A673 (cell line): ENCODE data around the gene VPS16. TPM values are rescaled to one million over a fixed set of nuclear protein-coding genes. Genes with fewer than 3 reads are reported as not detected.

Experiments used
- BruUV-seq: library from RNA; stranded (reverse); fragments of 400-500 nt; replicated peaks from 2 replicates; lab custom pipeline; 2021; lab: Mats Ljungman, UMichigan
- CTCF ChIA-PET: fragments of 300-600 bp; sonication (Branson Sonifier 250); formaldehyde crosslinking; loops from one replicate; lab custom pipeline; 2022; ENCODE audit warnings: antibody characterized with exemption; lab: Charles Lee
- POLR2A ChIA-PET: fragments of 300-600 bp; sonication (Branson Sonifier 250); formaldehyde crosslinking; loops from one replicate; lab custom pipeline; 2022; ENCODE audit warnings: antibody characterized with exemption; ENCODE audit not compliant: low non-redundant PET; lab: Charles Lee
- DNase-seq: peaks from one replicate; pipeline ENCODE4 v3.0.0-alpha.2; 2015; ENCODE audit warnings: low spot score
- H3K27ac ChIP-seq: fragments of 200-600 bp; sonication (generic); 2 replicates; pipeline ENCODE4 v1.5.1; 2016; ENCODE audit warnings: mixed run types, low read depth, mild to moderate bottlenecking, mixed read lengths, antibody characterized with exemption, low read length; ENCODE audit not compliant: poor library complexity, severe bottlenecking
- H3K27me3 ChIP-seq: fragments of 200-600 bp; sonication (generic); replicated peaks from 2 replicates; pipeline ENCODE4 v1.6.1; 2017; ENCODE audit warnings: mixed run types, low read depth, mild to moderate bottlenecking, mixed read lengths, antibody characterized with exemption, low read length; ENCODE audit not compliant: insufficient read depth, poor library complexity
- H3K36me3 ChIP-seq: fragments of 200-600 bp; sonication (generic); 2 replicates; pipeline ENCODE4 v1.6.1; 2016; ENCODE audit warnings: mixed run types, mild to moderate bottlenecking, mixed read lengths, antibody characterized with exemption, low read length; ENCODE audit not compliant: insufficient read depth, poor library complexity, severe bottlenecking
- H3K4me1 ChIP-seq: fragments of 200-600 bp; sonication (generic); 2 replicates; pipeline ENCODE4 v1.6.1; 2017; ENCODE audit warnings: mixed run types, mild to moderate bottlenecking, mixed read lengths, antibody characterized with exemption, low read length; ENCODE audit not compliant: insufficient read depth, poor library complexity, severe bottlenecking
- H3K4me3 ChIP-seq: fragments of 200-600 bp; sonication (generic); 2 replicates; pipeline ENCODE4 v1.5.1; 2016; ENCODE audit warnings: low read depth, mixed run types, mild to moderate bottlenecking, mixed read lengths, low read length; ENCODE audit not compliant: poor library complexity, severe bottlenecking
- H3K9me3 ChIP-seq: fragments of 200-600 bp; sonication (generic); 2 replicates; pipeline ENCODE4 v1.6.1; 2016; ENCODE audit warnings: mixed run types, low read depth, mild to moderate bottlenecking, mixed read lengths, antibody characterized with exemption, low read length; ENCODE audit not compliant: poor library complexity, severe bottlenecking
- EZH2 ChIP-seq: fragments of 200-600 bp; sonication (generic); IDR thresholded peaks from 2 replicates; pipeline ENCODE4 v1.6.1; 2017; ENCODE audit warnings: borderline replicate concordance, low read depth, mild to moderate bottlenecking, mixed read lengths, antibody characterized with exemption, low read length; ENCODE audit not compliant: poor library complexity, severe bottlenecking
- intact Hi-C: fragments of 100-400 bp; cut with micrococcal nuclease; formaldehyde crosslinking; loops from one replicate; pipeline ENCODE4 v1.10.0; 2022; ENCODE audit not compliant: unreplicated experiment
- total RNA-seq: library from RNA; stranded (reverse); gene quantifications from 2 replicates; pipeline ENCODE4 v1.2.3, GENCODE V29; 2021
- TF ChIP-seq, protein P1 (sequence below): fragments of 300-800, 200-600 bp; sonication (generic); conservative IDR thresholded peaks from 2 replicates; pipeline ENCODE4 v1.5.1; 2017; ENCODE audit warnings: low read depth, mild to moderate bottlenecking, antibody characterized with exemption, low read length, moderate library complexity, mixed read lengths

Gene VPS16
- total RNA-seq, 1 experiment from 2014 or later: 37.8 TPM

- no peaks in the 10 kb centered on the region for H3K9me3 ChIP-seq
- CTCF ChIA-PET: no interaction called here
- no peak overlapping the region for H3K4me3 ChIP-seq
- H3K27me3 ChIP-seq: no peaks in the 10 kb centered on the region
- intact Hi-C loops: no loop called here
- DNase-seq: no peak
- no peaks in the 10 kb centered on the region for H3K4me1 ChIP-seq
- no TSS peak for BruUV-seq
- POLR2A ChIA-PET: no interaction called here
- no peak overlapping the region for H3K27ac ChIP-seq
- no peaks in the 10 kb centered on the region for H3K36me3 ChIP-seq
- TF ChIP-seq EZH2: no peak
- TF ChIP-seq, protein P1, sequence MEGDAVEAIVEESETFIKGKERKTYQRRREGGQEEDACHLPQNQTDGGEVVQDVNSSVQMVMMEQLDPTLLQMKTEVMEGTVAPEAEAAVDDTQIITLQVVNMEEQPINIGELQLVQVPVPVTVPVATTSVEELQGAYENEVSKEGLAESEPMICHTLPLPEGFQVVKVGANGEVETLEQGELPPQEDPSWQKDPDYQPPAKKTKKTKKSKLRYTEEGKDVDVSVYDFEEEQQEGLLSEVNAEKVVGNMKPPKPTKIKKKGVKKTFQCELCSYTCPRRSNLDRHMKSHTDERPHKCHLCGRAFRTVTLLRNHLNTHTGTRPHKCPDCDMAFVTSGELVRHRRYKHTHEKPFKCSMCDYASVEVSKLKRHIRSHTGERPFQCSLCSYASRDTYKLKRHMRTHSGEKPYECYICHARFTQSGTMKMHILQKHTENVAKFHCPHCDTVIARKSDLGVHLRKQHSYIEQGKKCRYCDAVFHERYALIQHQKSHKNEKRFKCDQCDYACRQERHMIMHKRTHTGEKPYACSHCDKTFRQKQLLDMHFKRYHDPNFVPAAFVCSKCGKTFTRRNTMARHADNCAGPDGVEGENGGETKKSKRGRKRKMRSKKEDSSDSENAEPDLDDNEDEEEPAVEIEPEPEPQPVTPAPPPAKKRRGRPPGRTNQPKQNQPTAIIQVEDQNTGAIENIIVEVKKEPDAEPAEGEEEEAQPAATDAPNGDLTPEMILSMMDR: no peak
Observed at GRCh38 chr20:2887715-2888114, 47.2 kb downstream of the VPS16 start.

GRCh38 chr20:2888224-2888955 lies 47.8 kb downstream of the VPS16 start:
- ChIA-PET CTCF (no interaction called here), POLR2A (interaction anchor here (0.6 kb wide), 2 partner anchors 18 to 23 kb away, joined by 3 read pairs; no protein-coding TSS in a partner anchor)
- intact Hi-C loops: no loop called here
- Histone ChIP-seq H3K36me3 (no peaks in the 10 kb centered on the region), H3K4me1 (no peaks in the 10 kb centered on the region), H3K4me3 (no peak overlapping the region), H3K27me3 (no peaks in the 10 kb centered on the region), H3K9me3 (no peaks in the 10 kb centered on the region), H3K27ac (no peak overlapping the region)
- no peak for DNase-seq
- no TSS peak for BruUV-seq
- TF ChIP-seq, protein P1: no peak
- no peak for TF ChIP-seq EZH2

DNA sequence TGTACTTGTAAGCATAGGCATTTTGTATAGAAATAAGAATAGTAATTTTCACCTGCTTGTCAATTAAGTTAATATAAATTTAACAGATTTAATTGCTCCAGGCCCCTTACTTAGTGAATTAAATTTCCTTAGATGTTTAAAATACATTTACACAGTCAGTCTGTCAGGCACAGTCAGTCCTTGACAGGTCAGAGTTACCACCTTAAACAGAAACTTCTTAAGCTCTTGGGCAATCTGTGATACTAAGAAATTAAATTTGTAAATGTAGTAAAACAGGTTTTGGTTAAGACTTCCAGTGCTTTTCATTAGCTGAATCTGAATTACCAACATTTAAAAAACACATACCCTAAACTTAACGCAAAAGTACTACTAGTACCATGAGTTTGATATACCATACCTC lies 48.7 kb downstream of the VPS16 start:
- Histone ChIP-seq H3K27ac (no peak overlapping the region), H3K27me3 (no peaks in the 10 kb centered on the region), H3K4me3 (no peak overlapping the region), H3K9me3 (no peaks in the 10 kb centered on the region), H3K4me1 (no peaks in the 10 kb centered on the region), H3K36me3 (no peaks in the 10 kb centered on the region)
- intact Hi-C loops: no loop called here
- POLR2A ChIA-PET: no interaction called here
- no peak for TF ChIP-seq EZH2
- TF ChIP-seq, protein P1: no peak
- no TSS peak for BruUV-seq
- CTCF ChIA-PET: no interaction called here
- no peak for DNase-seq
